ENCODE results near the gene C6orf136.

Gene C6orf136

GRCh38 chr6:30615958-30616810 lies 30.7 kb upstream of the C6orf136 start:
- DNase-seq (ENCODE audit: low read depth in 2 of 2, low spot score in 1 of 2): no peak

DNA sequence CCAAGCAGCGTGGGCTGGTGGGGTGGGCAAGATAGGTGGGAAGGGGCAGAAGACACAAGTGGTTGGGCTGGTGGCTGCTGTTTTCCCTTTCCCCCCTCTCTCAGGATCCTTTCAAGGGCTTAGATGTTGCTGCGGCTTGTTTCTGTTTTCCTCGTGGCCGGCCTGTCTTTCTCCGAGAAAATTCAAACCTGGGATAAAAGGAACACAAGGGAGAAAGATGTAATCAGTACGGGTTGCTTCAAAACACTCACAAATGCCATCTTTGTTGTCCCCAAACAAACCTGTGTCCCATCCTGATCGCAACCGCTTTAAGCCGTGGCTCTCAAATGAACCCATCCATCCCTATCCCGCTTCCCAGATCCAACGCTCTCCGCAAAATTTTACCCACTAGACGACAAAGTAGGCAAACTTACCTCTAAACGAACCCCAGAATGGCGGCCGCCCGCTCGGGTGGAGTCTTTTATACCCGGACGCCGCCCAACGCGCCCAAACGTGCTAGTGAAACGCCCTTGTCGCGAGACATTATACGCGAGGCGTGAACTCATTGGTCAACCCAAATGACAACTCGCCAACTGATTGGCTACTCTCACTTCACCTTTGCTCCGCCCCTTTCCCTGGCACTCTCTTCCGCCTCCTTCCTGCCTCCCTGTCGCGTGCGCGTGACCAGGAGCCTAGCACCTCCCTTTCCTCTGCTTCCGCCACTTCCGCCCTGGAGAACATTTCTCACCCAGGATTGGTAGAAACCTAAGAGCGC lies 29.9 kb upstream of the C6orf136 start, which contains the start of gene PPP1R10:
PPP1R10 (minus strand) TSS at position 433 of the 754 bp plus-strand sequence. CDS start 7,299 bp downstream, outside the sequence.
- peak; percentile 92 to 96 for DNase-seq (ENCODE audit: low read depth in 2 of 2, low spot score in 1 of 2)

DNA sequence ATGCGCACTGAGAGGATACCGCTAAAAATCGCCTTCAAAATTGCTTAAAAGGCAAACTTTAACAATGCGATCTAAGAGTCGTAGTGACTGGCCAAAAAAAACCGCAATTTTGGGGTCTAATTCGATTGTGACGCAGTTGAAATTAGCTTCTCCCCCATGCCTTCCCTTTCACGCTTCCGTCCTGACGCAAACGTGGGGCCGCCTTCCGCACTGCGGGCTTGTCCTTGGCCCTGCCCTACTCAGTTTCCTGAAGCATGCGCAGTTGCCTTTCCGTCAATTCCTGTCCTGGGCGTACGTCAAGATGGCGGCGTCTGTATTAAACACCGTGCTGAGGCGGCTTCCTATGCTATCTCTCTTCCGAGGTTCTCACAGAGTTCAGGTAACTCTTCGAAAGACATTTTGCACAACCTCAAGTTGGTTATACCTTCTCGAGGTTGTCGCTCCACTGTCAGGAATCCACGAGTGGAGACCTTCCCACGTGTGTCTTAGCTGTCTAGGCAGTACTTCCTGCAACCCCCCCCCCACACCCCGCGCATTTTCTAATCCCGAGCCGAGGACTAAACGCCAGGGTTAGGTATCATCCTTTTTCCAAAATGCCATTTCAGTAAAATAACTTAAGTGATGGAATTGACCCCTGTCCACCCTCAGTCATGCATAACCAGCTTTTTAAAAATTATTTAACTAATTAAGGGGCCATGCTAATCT lies 29.2 kb upstream of the C6orf136 start, which contains the start of gene MRPS18B:
MRPS18B (plus strand) TSS at position 276 of the 705 bp plus-strand sequence; CDS start at position 302, 26 bp downstream.
- DNase-seq (ENCODE audit: low read depth in 2 of 2, low spot score in 1 of 2): peak; percentile 93 to 97

- DNase-seq (ENCODE audit: low read depth in 2 of 2, low spot score in 1 of 2): no peak
Observed at GRCh38 chr6:30618270-30618797, 28.6 kb upstream of the C6orf136 start.

DNA sequence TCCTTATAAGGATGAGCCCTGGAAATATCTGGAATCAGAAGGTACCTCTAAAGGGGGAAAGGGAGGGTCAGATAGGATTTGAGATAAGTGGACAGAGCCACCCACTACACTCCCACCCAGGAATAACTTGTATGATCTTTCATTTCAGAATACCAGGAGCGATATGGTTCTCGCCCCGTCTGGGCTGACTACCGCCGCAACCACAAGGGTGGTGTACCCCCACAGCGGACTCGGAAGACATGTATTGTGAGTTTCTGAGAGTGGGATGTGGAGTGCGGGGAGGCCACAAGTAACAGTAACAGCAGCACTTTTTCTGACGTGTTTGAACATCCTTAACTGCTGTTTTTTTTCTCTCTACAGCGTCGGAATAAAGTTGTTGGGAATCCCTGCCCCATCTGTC lies 27.4 kb upstream of the C6orf136 start:
- no peak for DNase-seq (ENCODE audit: low read depth in 2 of 2, low spot score in 1 of 2)

GRCh38 chr6:30625511-30625910 lies 21.4 kb upstream of the C6orf136 start:
- DNase-seq (ENCODE audit: low read depth in 2 of 2, low spot score in 1 of 2): no peak

DNA sequence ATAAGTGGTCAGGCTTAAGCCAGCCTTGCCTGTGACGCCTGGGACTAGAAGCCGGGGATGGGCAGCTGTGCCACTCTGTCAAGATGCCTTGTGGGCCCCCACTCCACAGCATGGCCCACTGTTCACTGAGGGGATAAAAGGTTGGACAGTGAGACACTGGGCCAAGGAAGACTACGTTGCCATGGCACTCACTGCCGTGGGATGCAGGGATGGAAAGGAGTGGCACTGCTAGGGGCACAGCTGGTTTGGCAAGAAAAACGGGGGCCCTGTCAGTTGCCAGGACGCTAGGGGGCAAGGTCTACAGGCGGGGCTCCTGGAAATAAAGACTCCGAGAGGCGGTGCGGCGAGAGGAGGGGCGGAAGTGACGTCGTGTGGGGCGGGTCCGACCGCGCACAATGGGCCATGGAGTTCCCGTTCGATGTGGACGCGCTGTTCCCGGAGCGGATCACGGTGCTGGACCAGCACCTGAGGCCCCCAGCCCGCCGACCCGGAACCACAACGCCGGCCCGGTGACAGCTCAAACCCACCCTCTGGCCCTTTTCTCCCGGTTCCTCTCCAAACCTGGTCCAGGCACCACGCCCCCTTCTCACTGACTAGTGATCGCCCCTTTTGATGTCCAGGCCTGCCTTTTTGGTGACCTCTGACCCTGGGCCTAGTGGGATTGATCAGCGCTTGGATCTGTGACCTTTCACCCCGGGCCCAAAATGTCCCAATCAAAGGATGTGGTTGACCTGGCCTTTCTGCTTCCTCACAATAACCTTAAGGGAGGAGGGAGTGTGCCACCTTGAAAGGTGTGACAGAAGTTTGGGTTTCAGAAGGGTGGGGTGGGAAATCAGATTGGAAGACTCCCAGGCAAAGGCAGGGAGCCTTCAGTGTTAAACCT lies 20.2 kb upstream of the C6orf136 start, which contains the start of gene ATAT1:
ATAT1 (plus strand) TSS at position 391 of the 883 bp plus-strand sequence.
- DNase-seq (ENCODE audit: low read depth in 2 of 2, low spot score in 1 of 2): peak; percentile 76 to 80

- no peak for DNase-seq (ENCODE audit: low read depth in 2 of 2, low spot score in 1 of 2)
Observed at GRCh38 chr6:30635834-30636233, 11.1 kb upstream of the C6orf136 start.

DNA sequence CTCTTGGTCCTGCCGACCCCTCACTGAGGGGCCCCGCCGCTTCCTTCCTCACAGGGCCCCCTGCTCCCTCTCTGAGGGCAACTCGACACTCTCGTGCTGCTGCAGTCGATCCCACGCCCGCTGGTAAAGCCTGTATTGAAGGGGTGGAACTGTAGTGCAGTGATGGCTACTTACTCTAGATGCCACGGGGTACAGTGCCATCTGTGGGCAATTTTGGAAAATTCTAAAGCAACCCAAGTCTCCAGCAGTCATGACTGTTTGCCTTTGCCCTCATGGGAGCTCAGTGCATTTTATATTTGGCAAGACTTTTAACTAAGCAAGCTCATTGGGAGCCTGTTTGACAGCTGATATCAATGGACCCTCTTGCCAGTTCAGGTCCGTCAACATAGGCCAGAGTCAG lies 6.5 kb upstream of the C6orf136 start:
- no peak for DNase-seq (ENCODE audit: low read depth in 2 of 2, low spot score in 1 of 2)

GRCh38 chr6:30641048-30641447 lies 5.9 kb upstream of the C6orf136 start:
- no peak for DNase-seq (ENCODE audit: low read depth in 2 of 2, low spot score in 1 of 2)

- no peak for DNase-seq (ENCODE audit: low read depth in 2 of 2, low spot score in 1 of 2)
Observed at GRCh38 chr6:30643656-30644055, 3.3 kb upstream of the C6orf136 start.

- DNase-seq (ENCODE audit: low read depth in 2 of 2, low spot score in 1 of 2): no peak
Observed at GRCh38 chr6:30644769-30645168, 2.2 kb upstream of the C6orf136 start.

DNA sequence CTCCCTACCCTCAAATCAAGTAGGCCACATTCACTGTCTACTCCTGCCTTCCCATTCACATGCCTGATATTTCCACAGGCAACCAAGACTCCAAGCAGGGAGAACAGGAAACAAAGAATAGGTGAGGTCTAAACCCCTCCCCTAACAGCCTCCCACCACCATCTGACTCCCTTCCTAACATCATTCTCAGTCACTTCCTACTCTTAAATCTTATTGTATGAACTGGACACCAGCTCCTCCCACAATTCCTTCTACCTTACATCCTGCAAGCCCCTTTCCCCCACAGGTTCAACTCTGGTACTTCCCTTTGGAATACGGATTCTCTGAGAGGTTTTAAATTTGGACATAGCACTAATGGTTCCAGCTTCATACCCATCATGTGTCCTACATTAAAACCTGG lies 944 bp upstream of the C6orf136 start:
- no peak for DNase-seq (ENCODE audit: low read depth in 2 of 2, low spot score in 1 of 2)

GRCh38 chr6:30647242-30648116 lies 546 bp downstream of the C6orf136 start:
- peak; percentile 52 to 54 for DNase-seq (ENCODE audit: low read depth in 2 of 2, low spot score in 1 of 2)

DNA sequence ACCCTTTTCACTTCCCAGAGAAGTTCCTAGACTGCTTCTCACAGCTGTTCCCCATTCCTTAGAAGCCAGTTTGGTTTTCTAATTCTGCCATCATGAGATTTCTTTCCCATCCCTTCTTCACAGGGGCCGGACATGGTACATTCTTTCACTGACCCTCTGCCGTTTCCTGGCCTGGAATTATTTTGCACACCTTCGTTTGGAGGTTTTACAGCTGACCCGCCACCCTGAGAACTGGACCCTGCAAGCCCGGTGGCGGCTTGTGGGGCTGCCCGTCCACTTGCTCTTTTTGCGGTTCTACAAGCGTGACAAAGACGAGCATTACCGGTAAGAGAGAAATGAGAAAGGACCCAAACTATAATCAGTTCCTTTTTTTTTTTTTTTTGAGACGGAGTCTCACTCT lies 4.2 kb downstream of the C6orf136 start:
- no peak for DNase-seq (ENCODE audit: low read depth in 2 of 2, low spot score in 1 of 2)

DNA sequence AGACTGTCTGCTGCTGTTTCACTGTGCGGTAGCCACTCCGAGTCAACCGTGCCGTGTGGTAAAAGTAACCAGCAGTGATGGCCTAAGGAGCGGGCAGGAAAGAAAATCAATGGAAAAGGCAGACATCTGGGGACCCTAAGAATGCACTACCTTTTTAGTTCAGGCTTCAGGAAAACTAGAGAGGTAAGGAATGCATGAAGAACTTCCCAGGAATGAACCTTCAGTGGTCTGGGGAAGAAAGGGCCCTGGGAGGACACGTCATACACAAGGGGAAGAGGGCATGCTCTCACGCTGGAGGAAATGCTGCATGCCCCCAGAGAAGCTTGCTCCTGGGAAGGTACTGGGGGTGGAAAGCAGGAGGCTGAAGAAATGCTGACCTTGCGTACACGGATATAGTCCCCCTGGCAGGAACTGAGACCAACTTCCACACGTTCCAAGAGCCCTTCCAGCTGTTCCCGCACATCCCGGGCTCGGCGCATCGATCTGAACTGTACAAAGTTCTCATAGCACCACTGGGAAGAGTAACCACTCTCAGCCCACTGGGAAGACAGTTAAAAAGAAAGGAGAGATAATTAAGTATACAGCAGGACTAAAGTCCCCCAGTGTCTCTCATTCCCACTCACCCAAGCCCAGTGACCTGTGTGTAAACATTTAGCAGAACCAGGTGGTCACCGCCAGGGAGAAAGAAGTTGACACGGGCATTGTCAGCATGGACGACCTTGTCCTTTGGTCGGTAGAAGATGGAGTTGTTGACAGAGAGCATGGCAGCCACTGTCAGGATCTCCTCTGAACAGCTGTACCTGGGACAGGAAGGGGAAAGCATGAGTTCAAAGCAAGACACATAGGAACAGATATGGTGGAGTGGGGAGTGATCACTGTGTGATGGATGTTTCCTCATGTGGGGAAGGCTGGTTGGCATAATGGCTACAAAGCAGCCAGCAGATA lies 8.1 kb downstream of the C6orf136 start:
- DNase-seq (ENCODE audit: low read depth in 2 of 2, low spot score in 1 of 2): no peak

DNA sequence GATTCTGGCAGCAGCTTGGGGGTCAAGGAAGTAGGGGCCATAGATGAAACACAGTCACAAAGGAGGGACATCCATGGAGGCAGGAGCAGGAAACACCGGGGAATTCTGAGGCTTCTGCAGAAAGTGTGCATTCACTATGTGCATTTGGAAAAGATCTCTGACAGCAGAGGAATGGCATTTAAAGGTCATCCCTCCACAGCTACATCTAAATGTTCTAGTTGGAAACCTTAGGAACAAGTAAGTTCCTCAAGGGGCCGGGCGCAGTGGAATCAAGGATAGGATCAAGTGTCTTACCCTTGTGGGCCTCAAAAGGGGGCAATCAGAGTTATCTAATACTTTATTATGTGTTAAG lies 8.8 kb downstream of the C6orf136 start:
- no peak for DNase-seq (ENCODE audit: low read depth in 2 of 2, low spot score in 1 of 2)

GRCh38 chr6:30656513-30656912 lies 9.6 kb downstream of the C6orf136 start:
- DNase-seq (ENCODE audit: low read depth in 2 of 2, low spot score in 1 of 2): no peak

Data from stimulated activated CD8-positive, alpha-beta memory T cell treated with anti-CD3 and anti-CD28 coated beads, Interleukin-4, amount 100 ng/mL, for 1 hour (primary cell).